Hematopoietic multipotent progenitor cell treated with erythropoietin and hydrocortisone succinate and interleukin-3 and kit ligand, for 6 days (in vitro differentiated cells): ENCODE results near the gene RAP1A.
"Not testable (repeated sequence)": the region's sequence is repeated elsewhere in the genome, so short reads cannot be mapped to it uniquely, and the experiment has no call there.

Experiments
- DNase-seq: peaks from one replicate; pipeline ENCODE4 v3.0.0-alpha.2; 2015

Gene RAP1A

GRCh38 chr1:111739194-111739924, 119.8 kb downstream of the RAP1A start, which contains the start of gene INKA2:
TSS of gene INKA2 (minus strand) at chr1:111739395. CDS start at chr1:111739242, 153 bp downstream.
- DNase-seq = peak; percentile 93

- DNase-seq = peak; percentile 74
Measured at GRCh38 chr1:111739925-111740765, 120.6 kb downstream of the RAP1A start.

- DNase-seq = not testable (repeated sequence)
Measured at GRCh38 chr1:111742292-111742691, 122.7 kb downstream of the RAP1A start.

GRCh38 chr1:111742938-111743549, 123.5 kb downstream of the RAP1A start:
- DNase-seq = no peak

- DNase-seq = peak; percentile 86
Measured at GRCh38 chr1:111743679-111744101, 124.1 kb downstream of the RAP1A start.

- DNase-seq = peak; percentile 74
Measured at GRCh38 chr1:111745675-111746613, 126.4 kb downstream of the RAP1A start.

- DNase-seq = peak; percentile 18
Measured at GRCh38 chr1:111746614-111746999, 127.0 kb downstream of the RAP1A start.

- DNase-seq = peak; percentile 95
Measured at GRCh38 chr1:111747282-111747734, 127.7 kb downstream of the RAP1A start.

GRCh38 chr1:111747947-111748346, 128.4 kb downstream of the RAP1A start:
- no peak for DNase-seq

- DNase-seq = no peak
Measured at GRCh38 chr1:111749628-111750027, 130.0 kb downstream of the RAP1A start.

- no peak for DNase-seq
Measured at GRCh38 chr1:111750856-111751255, 131.3 kb downstream of the RAP1A start.

GRCh38 chr1:111751906-111752575, 132.5 kb downstream of the RAP1A start:
- no peak for DNase-seq

GRCh38 chr1:111754984-111755330, 135.4 kb downstream of the RAP1A start:
- peak; percentile 64 for DNase-seq

GRCh38 chr1:111755331-111756123, 135.9 kb downstream of the RAP1A start, which contains the start of gene DDX20:
TSS of gene DDX20 (plus strand) at chr1:111755901. CDS start at chr1:111755925, 24 bp downstream.
- DNase-seq = peak; percentile 99

GRCh38 chr1:111756124-111756513, 136.5 kb downstream of the RAP1A start:
- no peak for DNase-seq

- peak; percentile 62 for DNase-seq
Measured at GRCh38 chr1:111758373-111758772, 138.8 kb downstream of the RAP1A start.

- no peak for DNase-seq
Measured at GRCh38 chr1:111761717-111762116, 142.1 kb downstream of the RAP1A start.

- no peak for DNase-seq
Measured at GRCh38 chr1:111762332-111762731, 142.7 kb downstream of the RAP1A start.
